ENCODE data around the gene CDC5L.

- TF ChIP-seq, protein P1, sequence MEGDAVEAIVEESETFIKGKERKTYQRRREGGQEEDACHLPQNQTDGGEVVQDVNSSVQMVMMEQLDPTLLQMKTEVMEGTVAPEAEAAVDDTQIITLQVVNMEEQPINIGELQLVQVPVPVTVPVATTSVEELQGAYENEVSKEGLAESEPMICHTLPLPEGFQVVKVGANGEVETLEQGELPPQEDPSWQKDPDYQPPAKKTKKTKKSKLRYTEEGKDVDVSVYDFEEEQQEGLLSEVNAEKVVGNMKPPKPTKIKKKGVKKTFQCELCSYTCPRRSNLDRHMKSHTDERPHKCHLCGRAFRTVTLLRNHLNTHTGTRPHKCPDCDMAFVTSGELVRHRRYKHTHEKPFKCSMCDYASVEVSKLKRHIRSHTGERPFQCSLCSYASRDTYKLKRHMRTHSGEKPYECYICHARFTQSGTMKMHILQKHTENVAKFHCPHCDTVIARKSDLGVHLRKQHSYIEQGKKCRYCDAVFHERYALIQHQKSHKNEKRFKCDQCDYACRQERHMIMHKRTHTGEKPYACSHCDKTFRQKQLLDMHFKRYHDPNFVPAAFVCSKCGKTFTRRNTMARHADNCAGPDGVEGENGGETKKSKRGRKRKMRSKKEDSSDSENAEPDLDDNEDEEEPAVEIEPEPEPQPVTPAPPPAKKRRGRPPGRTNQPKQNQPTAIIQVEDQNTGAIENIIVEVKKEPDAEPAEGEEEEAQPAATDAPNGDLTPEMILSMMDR (conservative IDR thresholded peaks at IDR 0.05 in 1 of 2, IDR thresholded peaks at IDR 0.05 in 1 of 2; ENCODE audit: extremely low read depth in 1 of 2, insufficient read depth in 1 of 2, low read depth in 1 of 2, low read length in 2 of 2), result no peak
- TF ChIP-seq EZH2 (IDR thresholded peaks at IDR 0.05; ENCODE audit: borderline replicate concordance, low read length), result no peak
Measured at GRCh38 chr6:44441091-44441855, 53.8 kb downstream of the CDC5L start.

Data from mammary epithelial cell (primary cell).